ENCODE data around the gene NACA. TPM values are rescaled to one million over a fixed set of nuclear protein-coding genes. Genes with fewer than 3 reads are reported as not detected.

NACA gene
- total and polyA plus RNA-seq, 2 experiments from 2014 or later: 672 to 762 TPM

GRCh38 chr12:56688129-56688845 is 36.8 kb downstream of the NACA start, which contains the start of gene PTGES3:
Gene PTGES3, minus strand, starts transcription at chr12:56688284. Its CDS starts 285 bp downstream, at chr12:56687999.
- Histone ChIP-seq H3K36me3 (ENCODE audit: low read depth) (no peaks in the 10 kb centered on the region), H3K9me3 (ENCODE audit: low read depth) (no peaks in the 10 kb centered on the region), H3K4me1 (ENCODE audit: insufficient read depth) (peaks cover 18% of the 10 kb centered on the region), H3K4me3 (peak within 1 kb of the TSS; percentile 98), H3K9ac (peak within 1 kb of the TSS; percentile 97), H3K27ac (peak within 1 kb of the TSS; percentile 97), H3F3A (ENCODE audit: insufficient read depth) (peaks cover 23% of the 10 kb centered on the region), H3K4me2 (ENCODE audit: unreplicated experiment) (peak within 1 kb of the TSS; percentile 94), H3K9me2 (ENCODE audit: insufficient read depth) (no peaks in the 10 kb centered on the region), H3K79me2 (ENCODE audit: insufficient read depth) (peaks cover 46% of the 10 kb centered on the region), H4K20me1 (ENCODE audit: insufficient read depth) (peaks cover 3% of the 10 kb centered on the region; the same call in 1 of the 2 replicates), H2AFZ (peak within 1 kb of the TSS; percentile 89), H3K27me3 (replicated peaks; ENCODE audit: insufficient read depth) (no peaks in the 10 kb centered on the region)
- 0 to 2% methylated on average over 51 to 63 of the region's 64 CpGs for WGBS, 2 experiments (ENCODE audit: low coverage in 1 of 2, low lambda C conversion rate in 2 of 2, missing lambda C conversion rate in 2 of 2)
- DNase-seq: peak; percentile 100
- TF ChIP-seq EZH2 (IDR thresholded peaks at IDR 0.05; ENCODE audit: insufficient read depth, poor library complexity, severe bottlenecking) (no peak), EZH2phosphoT487 (IDR thresholded peaks at IDR 0.05; ENCODE audit: insufficient read depth, low read depth) (no peak)
- in situ Hi-C loops (cut with MboI): no loop called here

- Histone ChIP-seq H3K9ac (peak overlapping the region; percentile 97), H3K4me3 (peak overlapping the region; percentile 98), H3K27ac (peak overlapping the region; percentile 97), H3K4me2 (ENCODE audit: unreplicated experiment) (peak overlapping the region; percentile 91), H3K9me2 (ENCODE audit: insufficient read depth) (no peaks in the 10 kb centered on the region), H3K4me1 (ENCODE audit: insufficient read depth) (peaks cover 18% of the 10 kb centered on the region), H3K9me3 (ENCODE audit: low read depth) (no peaks in the 10 kb centered on the region), H3K79me2 (ENCODE audit: insufficient read depth) (peaks cover 54% of the 10 kb centered on the region), H3K27me3 (replicated peaks; ENCODE audit: insufficient read depth) (no peaks in the 10 kb centered on the region), H4K20me1 (ENCODE audit: insufficient read depth) (peaks cover 3% of the 10 kb centered on the region; the same call in 1 of the 2 replicates), H3F3A (ENCODE audit: insufficient read depth) (peaks cover 23% of the 10 kb centered on the region), H3K36me3 (ENCODE audit: low read depth) (no peaks in the 10 kb centered on the region), H2AFZ (peak overlapping the region; percentile 79)
- in situ Hi-C loops (cut with MboI): no loop called here
- DNase-seq: peak; percentile 60
- 1% methylated on average over 50 to 54 of the region's 62 CpGs for WGBS, 2 experiments (ENCODE audit: low coverage in 1 of 2, low lambda C conversion rate in 2 of 2, missing lambda C conversion rate in 2 of 2)
- TF ChIP-seq EZH2 (IDR thresholded peaks at IDR 0.05; ENCODE audit: insufficient read depth, poor library complexity, severe bottlenecking) (no peak), EZH2phosphoT487 (IDR thresholded peaks at IDR 0.05; ENCODE audit: insufficient read depth, low read depth) (no peak)
These were observed 37.6 kb downstream of the NACA start for GRCh38 chr12:56687223-56688128.

- H2AFZ ChIP-seq: no peak overlapping the region
- no peaks in the 10 kb centered on the region for H3K9me3 ChIP-seq (ENCODE audit: low read depth)
- no peaks in the 10 kb centered on the region for H3K27me3 ChIP-seq (replicated peaks; ENCODE audit: insufficient read depth)
- H3K9ac ChIP-seq: peak overlapping the region; percentile 74
- H3K4me3 ChIP-seq: peak overlapping the region; percentile 98
- WGBS, 2 experiments (ENCODE audit: low coverage in 1 of 2, low lambda C conversion rate in 2 of 2, missing lambda C conversion rate in 2 of 2): 4 to 10% methylated on average over 8 of the region's 8 CpGs
- H3K27ac ChIP-seq: peak overlapping the region; percentile 66
- peak; percentile 43 for DNase-seq
- peaks cover 81% of the 10 kb centered on the region for H3K79me2 ChIP-seq (ENCODE audit: insufficient read depth)
- H3F3A ChIP-seq (ENCODE audit: insufficient read depth): peaks cover 23% of the 10 kb centered on the region
- H3K4me1 ChIP-seq (ENCODE audit: insufficient read depth): peaks cover 18% of the 10 kb centered on the region
- peak overlapping the region; percentile 91 for H3K4me2 ChIP-seq (ENCODE audit: unreplicated experiment)
- 0 out of 2 replicates have a peak, but pooled peaks cover 4% of the 10 kb centered on the region for H3K36me3 ChIP-seq (ENCODE audit: low read depth)
- in situ Hi-C loops (cut with MboI): no loop called here
- no peaks in the 10 kb centered on the region for H3K9me2 ChIP-seq (ENCODE audit: insufficient read depth)
- H4K20me1 ChIP-seq (ENCODE audit: insufficient read depth): peaks cover 7% of the 10 kb centered on the region; the same call in 1 of the 2 replicates
- TF ChIP-seq EZH2phosphoT487 (IDR thresholded peaks at IDR 0.05; ENCODE audit: insufficient read depth, low read depth) (no peak), EZH2 (IDR thresholded peaks at IDR 0.05; ENCODE audit: insufficient read depth, poor library complexity, severe bottlenecking) (no peak)
These were observed 40.2 kb downstream of the NACA start for GRCh38 chr12:56684745-56685359.

GRCh38 chr12:56682323-56682722 is 42.8 kb downstream of the NACA start:
- Histone ChIP-seq H3K4me2 (ENCODE audit: unreplicated experiment) (no peak overlapping the region), H3K27ac (no peak overlapping the region), H3K9me3 (ENCODE audit: low read depth) (no peaks in the 10 kb centered on the region), H3K9ac (no peak overlapping the region), H4K20me1 (ENCODE audit: insufficient read depth) (peaks cover 7% of the 10 kb centered on the region; the same call in 1 of the 2 replicates), H3K36me3 (ENCODE audit: low read depth) (peaks cover 6% of the 10 kb centered on the region; the same call in 1 of the 2 replicates), H3K27me3 (replicated peaks; ENCODE audit: insufficient read depth) (no peaks in the 10 kb centered on the region), H3K79me2 (ENCODE audit: insufficient read depth) (peaks cover 100% of the 10 kb centered on the region), H3K9me2 (ENCODE audit: insufficient read depth) (no peaks in the 10 kb centered on the region), H2AFZ (no peak overlapping the region), H3K4me1 (ENCODE audit: insufficient read depth) (peaks cover 18% of the 10 kb centered on the region), H3F3A (ENCODE audit: insufficient read depth) (peaks cover 17% of the 10 kb centered on the region), H3K4me3 (no peak overlapping the region)
- DNase-seq: no peak
- WGBS, 2 experiments (ENCODE audit: low coverage in 1 of 2, low lambda C conversion rate in 2 of 2, missing lambda C conversion rate in 2 of 2): 76 to 77% methylated on average over 5 to 6 of the region's 6 CpGs
- no peak for TF ChIP-seq EZH2phosphoT487 (IDR thresholded peaks at IDR 0.05; ENCODE audit: insufficient read depth, low read depth)
- in situ Hi-C loops (cut with MboI): no loop called here

Measured in GM23248 (cell line).